Left lung (tissue), 10 donors: Measurements from ENCODE around the gene MAMDC4. TPM values are rescaled to one million over a fixed set of nuclear protein-coding genes. Genes with fewer than 3 reads are reported as not detected.
"Not testable (repeated sequence)": the region's sequence is repeated elsewhere in the genome, so short reads cannot be mapped to it uniquely, and the experiment has no call there.

Source experiments
- ATAC-seq: fragments of 200-7000 bp; cut with Tn5 transposase; one replicate; pipeline ENCODE4 v1.9.1; 2020; ENCODE audit warnings: moderate library complexity
- DNase-seq, 4 donors: peaks; one replicate each; pipeline ENCODE4 v3.0.0-alpha.2; 2013 to 2020
- H3K27ac ChIP-seq, 2 donors: fragments of 200-600 bp; sonication (generic) in 1 of 2; one replicate each; pipeline versions ENCODE4 v1.5.0 to v1.8.0; 2020 to 2021
- H3K27me3 ChIP-seq, 2 donors: fragments of 200-600 bp; sonication (generic) in 1 of 2; one replicate each; pipeline versions ENCODE4 v1.5.0 to v1.8.0; 2020 to 2021
- H3K36me3 ChIP-seq, 2 donors: fragments of 200-600 bp; sonication (generic) in 1 of 2; one replicate each; pipeline versions ENCODE4 v1.5.0 to v1.8.0; 2020 to 2021
- H3K4me1 ChIP-seq, 2 donors: fragments of 200-600 bp; one replicate each; pipeline ENCODE4 v1.8.0; 2021
- H3K4me3 ChIP-seq, 2 donors: fragments of 200-600 bp; sonication (generic) in 1 of 2; one replicate each; pipeline versions ENCODE4 v1.5.0 to v1.8.0; 2020 to 2021; ENCODE audit warnings: mild to moderate bottlenecking in 1 of 2
- H3K9me3 ChIP-seq, 2 donors: fragments of 200-600 bp; sonication (generic) in 1 of 2; one replicate each; pipeline versions ENCODE4 v1.5.0 to v1.8.0; 2020 to 2021
- intact Hi-C, 2 donors: fragments of 100-400 bp; cut with DNase I; formaldehyde crosslinking; loops; one replicate each; pipeline versions ENCODE4 v1.11.2 to v1.14.2; 2022
- polyA plus RNA-seq, 6 donors: library from polyadenylated mRNA; unstranded; fragments of 120-200 nt; gene quantifications; one replicate each; pipeline ENCODE4 v1.2.1, GENCODE V29; 2013; ENCODE audit not compliant: insufficient read length in 6 of 6
- total RNA-seq, 2 donors: library from RNA; stranded (reverse); fragmentation: NEBNext Ultra II Directional; extraction: Animal tissue kit (Norgen Biotek cat#: 25700); gene quantifications; one replicate each; pipeline ENCODE4 v1.2.1, GENCODE V29; 2021
- TF ChIP-seq, protein P1 (sequence below), 2 donors: fragments of 200-600 bp; sonication (generic) in 1 of 2; IDR thresholded peaks; one replicate each; pipeline versions ENCODE4 v1.5.0 to v1.8.0; 2021; ENCODE audit warnings: antibody characterized with exemption in 2 of 2
- donor health status: DM: no; HTN: yes; CAD: no.
- donor health status: DM: no; HTN: no; CAD: no.

Gene MAMDC4
- total and polyA plus RNA-seq, 8 donors = 5.3 to 16.0 (median 8.8) TPM

DNA sequence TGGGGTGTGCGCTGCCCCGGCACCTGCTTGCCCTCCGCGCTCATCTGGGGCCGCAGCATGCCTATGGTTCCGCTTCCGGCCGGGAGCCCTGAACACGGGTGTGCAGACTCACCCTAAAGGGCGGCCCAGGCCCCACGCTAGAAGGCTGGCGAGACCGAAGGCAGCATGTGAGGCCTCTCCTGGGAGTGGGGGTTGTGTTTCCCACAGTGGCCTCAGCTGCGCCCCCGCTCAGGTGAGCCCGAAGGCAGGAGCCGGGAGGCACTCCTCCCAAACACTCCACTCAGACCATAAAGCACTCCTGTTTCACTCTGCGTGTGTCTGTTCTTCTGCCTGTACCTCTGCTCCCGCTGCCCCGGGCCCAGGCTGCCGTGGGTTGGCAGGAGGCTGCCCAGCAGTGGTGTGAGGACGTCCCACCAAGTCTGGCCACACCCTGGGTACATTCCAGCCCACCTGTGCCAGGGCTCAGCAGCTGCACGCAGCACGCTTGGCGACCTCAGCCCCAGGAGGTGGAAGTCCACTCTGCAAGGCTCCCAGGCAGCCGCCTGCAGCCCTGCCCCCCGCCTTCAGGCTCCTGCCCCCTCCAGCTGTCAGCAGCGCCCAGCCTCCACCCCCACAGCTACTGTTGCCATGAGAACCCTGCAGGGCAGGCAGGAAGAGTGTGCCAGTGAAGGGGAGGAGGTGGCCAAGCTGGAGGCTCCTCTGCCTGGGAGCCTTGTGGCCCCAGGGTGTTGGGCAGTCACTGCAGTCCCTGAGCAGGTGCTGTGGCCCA, 11.1 kb upstream of the MAMDC4 start:
- Histone ChIP-seq H3K4me1 (peaks cover 21 to 38% of the 10 kb centered on the region in 2 donors), H3K27ac (no peak overlapping the region), H3K4me3 (no peak overlapping the region), H3K9me3 (no peaks in the 10 kb centered on the region), H3K27me3 (peaks cover 22 to 35% of the 10 kb centered on the region in 2 donors), H3K36me3 (peaks cover 0 to 50% of the 10 kb centered on the region in 2 donors)
- intact Hi-C loops = no loop called here
- DNase-seq (peak in 1 of 4 donors; percentile 62), ATAC-seq (peak; percentile 33)
- TF ChIP-seq, protein P1, sequence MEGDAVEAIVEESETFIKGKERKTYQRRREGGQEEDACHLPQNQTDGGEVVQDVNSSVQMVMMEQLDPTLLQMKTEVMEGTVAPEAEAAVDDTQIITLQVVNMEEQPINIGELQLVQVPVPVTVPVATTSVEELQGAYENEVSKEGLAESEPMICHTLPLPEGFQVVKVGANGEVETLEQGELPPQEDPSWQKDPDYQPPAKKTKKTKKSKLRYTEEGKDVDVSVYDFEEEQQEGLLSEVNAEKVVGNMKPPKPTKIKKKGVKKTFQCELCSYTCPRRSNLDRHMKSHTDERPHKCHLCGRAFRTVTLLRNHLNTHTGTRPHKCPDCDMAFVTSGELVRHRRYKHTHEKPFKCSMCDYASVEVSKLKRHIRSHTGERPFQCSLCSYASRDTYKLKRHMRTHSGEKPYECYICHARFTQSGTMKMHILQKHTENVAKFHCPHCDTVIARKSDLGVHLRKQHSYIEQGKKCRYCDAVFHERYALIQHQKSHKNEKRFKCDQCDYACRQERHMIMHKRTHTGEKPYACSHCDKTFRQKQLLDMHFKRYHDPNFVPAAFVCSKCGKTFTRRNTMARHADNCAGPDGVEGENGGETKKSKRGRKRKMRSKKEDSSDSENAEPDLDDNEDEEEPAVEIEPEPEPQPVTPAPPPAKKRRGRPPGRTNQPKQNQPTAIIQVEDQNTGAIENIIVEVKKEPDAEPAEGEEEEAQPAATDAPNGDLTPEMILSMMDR (IDR thresholded peaks at IDR 0.05) = no peak

DNA sequence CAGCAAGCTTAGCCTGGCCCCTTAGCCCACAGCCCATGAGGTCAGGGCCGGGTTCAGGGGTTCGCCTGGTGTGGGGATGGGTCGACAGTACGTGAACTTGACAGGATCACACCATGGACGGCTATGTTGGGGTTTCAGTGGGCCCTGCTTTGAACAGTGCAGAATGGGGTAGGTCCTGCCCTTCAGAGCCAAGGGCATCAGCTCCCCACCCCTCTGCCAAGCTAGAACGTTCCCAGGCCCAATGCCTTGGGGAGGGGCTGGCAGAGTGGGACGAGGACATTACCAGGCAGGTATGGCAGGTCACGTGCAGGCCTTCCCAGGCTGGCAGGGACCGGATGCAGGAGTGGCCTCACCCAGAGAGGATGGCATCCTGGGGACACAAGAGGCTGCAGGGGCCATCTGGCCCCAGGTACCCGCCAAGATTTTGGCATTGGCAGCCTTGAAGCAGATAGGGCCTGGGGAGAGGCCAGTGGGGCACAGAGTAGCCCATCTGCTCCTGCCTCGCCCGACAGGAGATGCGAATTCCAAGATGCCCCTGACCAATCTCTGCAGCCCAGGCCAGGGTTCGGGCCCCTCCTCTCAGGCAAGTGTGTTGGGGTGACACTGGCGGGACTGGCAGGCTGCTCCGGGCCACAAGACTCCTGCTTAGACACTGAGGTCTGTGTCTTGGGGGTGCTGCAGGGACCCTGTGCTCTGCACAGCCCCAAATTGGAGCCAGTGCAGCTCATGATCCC, 10.3 kb upstream of the MAMDC4 start:
- intact Hi-C loops, H3K27ac ChIP-seq, DNase-seq, H3K9me3 ChIP-seq: not testable (repeated sequence)
- H3K36me3 ChIP-seq = peaks cover 0 to 43% of the 10 kb centered on the region in 2 donors
- peak; percentile 17 for ATAC-seq
- H3K27me3 ChIP-seq = peaks cover 29 to 43% of the 10 kb centered on the region in 2 donors
- H3K4me3 ChIP-seq = peak overlapping the region in 1 of 2 donors; percentile 46
- peaks cover 25 to 45% of the 10 kb centered on the region in 2 donors for H3K4me1 ChIP-seq

DNA sequence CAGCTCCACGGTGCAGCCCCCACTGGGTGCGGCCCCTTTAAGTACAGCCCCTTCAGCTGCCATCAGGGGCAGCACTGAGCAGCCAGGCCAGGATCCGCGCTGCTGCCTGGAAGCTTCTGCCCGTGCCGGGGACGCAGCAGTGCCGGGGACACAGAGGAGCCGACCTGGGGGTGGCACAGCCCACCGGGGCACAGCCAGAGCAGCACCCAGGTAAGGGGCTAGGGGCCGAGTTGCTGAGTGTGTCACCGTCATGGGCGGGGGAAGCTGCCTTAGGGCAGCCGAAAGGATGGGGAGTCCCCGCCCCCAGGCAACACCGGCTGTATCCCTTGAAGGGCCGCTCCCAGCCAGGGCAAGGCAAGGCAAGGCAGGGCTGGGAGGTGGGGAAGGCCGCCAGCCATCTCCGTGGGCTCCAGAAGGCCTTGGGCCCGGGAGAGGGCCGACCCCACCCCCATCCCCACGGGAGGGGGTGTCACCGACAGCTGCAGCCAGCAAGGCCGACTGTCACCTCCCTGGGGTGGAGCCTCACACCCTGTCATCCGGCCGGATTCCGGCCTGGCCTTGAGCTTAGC, 9.7 kb upstream of the MAMDC4 start, which contains the start of gene AJM1:
AJM1 (plus strand) TSS at position 99 of the 569 bp plus-strand sequence. CDS start 1,937 bp downstream, outside the sequence.
- Histone ChIP-seq H3K4me3 (peak within 1 kb of the TSS; percentile 14 to 46), H3K4me1 (peaks cover 25 to 51% of the 10 kb centered on the region in 2 donors), H3K36me3 (peaks cover 0 to 36% of the 10 kb centered on the region in 2 donors), H3K27me3 (peaks cover 33 to 49% of the 10 kb centered on the region in 2 donors)
- H3K27ac ChIP-seq, H3K9me3 ChIP-seq, intact Hi-C loops: not testable (repeated sequence)
- ATAC-seq = peak; percentile 78
- DNase-seq = peak; percentile 69 to 91 (median 78)
- TF ChIP-seq, protein P1 (IDR thresholded peaks at IDR 0.05) = peak; percentile 86 to 90

DNA sequence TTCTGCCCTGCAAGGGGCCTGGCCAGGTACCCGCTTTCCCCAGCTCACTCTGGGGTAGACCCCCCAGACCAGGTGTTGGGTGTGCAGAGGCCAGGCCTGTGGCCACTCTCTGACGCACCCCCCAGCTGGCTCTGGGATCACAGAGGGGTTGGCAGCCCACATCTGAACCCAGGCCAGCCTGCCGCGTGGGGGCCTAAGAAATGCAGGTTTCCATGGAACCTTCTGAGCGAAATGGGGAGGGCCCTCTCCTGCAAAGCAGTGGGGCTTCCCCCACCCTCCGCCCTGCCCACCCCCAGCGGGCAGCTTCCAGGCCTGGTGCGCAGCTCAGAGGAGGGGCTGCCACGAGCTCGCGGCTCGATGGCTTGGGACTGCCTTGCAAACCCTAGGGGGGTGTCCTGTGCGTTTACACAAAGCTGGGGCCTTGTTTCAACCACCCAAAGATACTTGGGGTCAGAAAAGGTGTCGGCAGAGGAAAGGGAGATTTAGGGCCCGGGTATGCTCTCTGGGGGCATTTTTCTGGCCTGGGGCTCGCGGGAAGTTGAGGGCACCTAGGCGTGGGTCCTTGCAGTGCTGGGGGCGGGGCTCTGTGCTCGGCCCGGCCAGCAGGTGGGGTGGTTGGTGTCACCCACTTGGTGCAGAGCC, 8.9 kb upstream of the MAMDC4 start:
- H3K27ac ChIP-seq, H3K4me3 ChIP-seq, DNase-seq, ATAC-seq, H3K9me3 ChIP-seq, intact Hi-C loops: not testable (repeated sequence)
- peaks cover 25 to 59% of the 10 kb centered on the region in 2 donors for H3K4me1 ChIP-seq
- peaks cover 0 to 28% of the 10 kb centered on the region in 2 donors for H3K36me3 ChIP-seq
- H3K27me3 ChIP-seq = peaks cover 33 to 58% of the 10 kb centered on the region in 2 donors

DNA sequence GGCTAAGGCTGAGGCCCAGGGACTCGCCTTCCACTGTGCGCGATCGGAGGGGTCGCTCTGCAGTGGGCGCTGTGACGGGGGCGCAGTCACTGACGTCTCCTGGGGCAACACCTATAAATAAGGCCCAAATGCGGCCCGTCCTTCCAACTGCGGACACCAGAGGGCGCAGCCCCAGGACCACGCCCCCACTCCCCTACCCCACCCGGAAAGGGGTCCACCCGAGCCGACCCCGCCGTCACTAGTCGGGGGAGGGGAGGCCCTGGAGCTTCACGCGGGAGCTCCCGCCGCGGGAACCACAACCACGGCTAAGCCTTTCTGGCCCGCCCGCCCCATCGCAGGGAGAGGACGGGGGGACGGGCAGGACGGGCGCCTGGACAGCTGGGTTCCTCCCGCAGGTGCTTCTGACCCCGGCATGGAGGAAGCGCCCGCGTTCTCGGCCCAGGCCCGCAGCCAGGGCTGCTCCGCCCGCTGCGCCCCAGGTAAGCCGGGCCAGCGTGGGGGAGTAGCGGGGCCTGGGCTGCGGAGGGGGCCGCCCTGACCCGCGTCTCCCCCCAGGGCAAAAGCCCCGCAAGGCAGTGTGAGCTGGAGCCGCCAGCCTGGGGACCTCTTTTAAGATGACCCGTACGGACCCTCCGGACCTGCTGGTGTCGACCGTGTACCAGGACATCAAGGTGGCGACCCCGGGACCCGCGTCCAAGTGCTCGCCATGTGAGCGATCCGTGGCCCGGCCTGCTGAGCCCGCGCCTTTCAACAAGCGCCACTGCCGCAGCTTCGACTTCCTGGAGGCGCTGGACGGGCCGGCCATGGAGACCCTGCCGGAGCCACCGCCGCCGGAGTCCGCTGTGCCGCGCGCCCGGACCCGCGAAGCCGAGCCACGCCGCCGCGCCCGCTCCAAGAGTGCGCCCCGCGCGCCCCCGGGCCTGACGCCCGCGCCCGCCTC, 8.1 kb upstream of the MAMDC4 start:
- H3K4me1 ChIP-seq = peaks cover 25 to 62% of the 10 kb centered on the region in 2 donors
- ATAC-seq = not testable (repeated sequence)
- TF ChIP-seq, protein P1 (IDR thresholded peaks at IDR 0.05) = peak; percentile 58 to 74

More for the DNA sequence above, 8.1 kb upstream of the MAMDC4 start:
- H3K4me3 ChIP-seq, intact Hi-C loops, H3K27ac ChIP-seq, DNase-seq, H3K9me3 ChIP-seq: not testable (repeated sequence)
- peaks cover 33 to 61% of the 10 kb centered on the region in 2 donors for H3K27me3 ChIP-seq
- peaks cover 0 to 20% of the 10 kb centered on the region in 2 donors for H3K36me3 ChIP-seq
